ENCODE measurements around the gene ZC3H4.
"Not testable (repeated sequence)": the region's sequence is repeated elsewhere in the genome, so short reads cannot be mapped to it uniquely, and the experiment has no call there.

ZC3H4 gene

DNA sequence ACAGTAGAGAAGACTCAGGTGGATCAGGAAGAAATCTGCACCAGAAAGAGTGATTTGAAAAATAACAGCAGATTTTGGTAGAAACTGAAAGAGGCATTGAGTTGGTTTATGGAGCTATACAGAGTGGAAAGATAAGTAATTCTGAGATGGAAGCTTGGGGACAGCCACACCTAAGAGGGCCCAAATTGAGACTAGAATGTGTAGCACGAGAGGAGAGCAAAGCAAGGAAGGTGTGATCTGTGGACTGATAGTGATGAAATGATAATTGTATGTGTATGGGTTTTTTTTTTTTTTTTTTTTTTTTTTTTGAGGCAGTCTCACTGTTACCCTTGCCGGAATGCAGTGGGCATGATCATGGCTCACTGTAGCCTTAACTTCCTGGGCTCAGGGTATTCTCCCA lies 33.3 kb upstream of the ZC3H4 start:
- POLR2A ChIA-PET (ENCODE audit: low non-redundant PET): no interaction called here
- CTCF ChIA-PET: interaction anchor here (0.6 kb wide), 1 partner anchor 57 kb away, joined by 4 read pairs; no protein-coding TSS in a partner anchor
- TF ChIP-seq, protein P1, sequence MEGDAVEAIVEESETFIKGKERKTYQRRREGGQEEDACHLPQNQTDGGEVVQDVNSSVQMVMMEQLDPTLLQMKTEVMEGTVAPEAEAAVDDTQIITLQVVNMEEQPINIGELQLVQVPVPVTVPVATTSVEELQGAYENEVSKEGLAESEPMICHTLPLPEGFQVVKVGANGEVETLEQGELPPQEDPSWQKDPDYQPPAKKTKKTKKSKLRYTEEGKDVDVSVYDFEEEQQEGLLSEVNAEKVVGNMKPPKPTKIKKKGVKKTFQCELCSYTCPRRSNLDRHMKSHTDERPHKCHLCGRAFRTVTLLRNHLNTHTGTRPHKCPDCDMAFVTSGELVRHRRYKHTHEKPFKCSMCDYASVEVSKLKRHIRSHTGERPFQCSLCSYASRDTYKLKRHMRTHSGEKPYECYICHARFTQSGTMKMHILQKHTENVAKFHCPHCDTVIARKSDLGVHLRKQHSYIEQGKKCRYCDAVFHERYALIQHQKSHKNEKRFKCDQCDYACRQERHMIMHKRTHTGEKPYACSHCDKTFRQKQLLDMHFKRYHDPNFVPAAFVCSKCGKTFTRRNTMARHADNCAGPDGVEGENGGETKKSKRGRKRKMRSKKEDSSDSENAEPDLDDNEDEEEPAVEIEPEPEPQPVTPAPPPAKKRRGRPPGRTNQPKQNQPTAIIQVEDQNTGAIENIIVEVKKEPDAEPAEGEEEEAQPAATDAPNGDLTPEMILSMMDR (conservative IDR thresholded peaks at IDR 0.05; ENCODE audit: low read depth): no peak

GRCh38 chr19:47145639-47146486 lies 32.3 kb upstream of the ZC3H4 start:
- DNase-seq (ENCODE audit: low spot score): no peak
- TF ChIP-seq, protein P1 (conservative IDR thresholded peaks at IDR 0.05; ENCODE audit: low read depth): no peak
- ChIA-PET CTCF (interaction anchor here (0.5 kb wide), 1 partner anchor 442 kb away, joined by 3 read pairs; no protein-coding TSS in a partner anchor), POLR2A (ENCODE audit: low non-redundant PET) (interaction anchor here (0.7 kb wide), 1 partner anchor 98 kb away, joined by 10 read pairs; no protein-coding TSS in a partner anchor)
- H3K27ac ChIP-seq: no peak overlapping the region

More for the DNA sequence above, 33.3 kb upstream of the ZC3H4 start:
- no peak for DNase-seq (ENCODE audit: low spot score)
- H3K27ac ChIP-seq: no peak overlapping the region

DNA sequence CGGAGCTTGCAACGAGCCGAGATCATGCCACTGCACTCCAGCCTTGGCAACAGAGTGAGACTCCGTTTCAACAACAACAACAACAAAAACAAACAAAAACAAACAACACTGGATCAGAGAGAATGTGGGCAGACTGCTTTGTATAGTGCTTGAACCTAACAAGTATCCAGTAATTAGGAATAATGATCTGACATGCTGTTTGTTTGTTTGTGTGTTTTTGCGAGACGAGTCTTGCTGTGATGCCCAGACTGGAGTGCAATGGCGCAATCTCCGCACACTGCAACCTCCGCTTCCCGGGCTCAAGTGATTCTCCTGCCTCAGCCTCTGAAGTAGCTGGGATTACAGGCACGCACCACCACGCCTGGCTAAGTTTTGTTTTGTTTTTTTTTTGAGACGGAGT lies 31.1 kb upstream of the ZC3H4 start:
- H3K27ac ChIP-seq: no peak overlapping the region
- POLR2A ChIA-PET (ENCODE audit: low non-redundant PET): no interaction called here
- CTCF ChIA-PET: no interaction called here
- TF ChIP-seq, protein P1 (conservative IDR thresholded peaks at IDR 0.05; ENCODE audit: low read depth): no peak
- DNase-seq (ENCODE audit: low spot score): no peak

GRCh38 chr19:47143322-47144073 lies 29.9 kb upstream of the ZC3H4 start:
- no peak overlapping the region for H3K27ac ChIP-seq
- ChIA-PET POLR2A (ENCODE audit: low non-redundant PET) (no interaction called here), CTCF (interaction anchor here (1.0 kb wide), 1 partner anchor 104 kb away, joined by 3 read pairs; no protein-coding TSS in a partner anchor)
- no peak for DNase-seq (ENCODE audit: low spot score)
- TF ChIP-seq, protein P1 (conservative IDR thresholded peaks at IDR 0.05; ENCODE audit: low read depth): no peak

GRCh38 chr19:47142779-47143178 lies 29.2 kb upstream of the ZC3H4 start:
- no peak for DNase-seq (ENCODE audit: low spot score)
- ChIA-PET POLR2A (ENCODE audit: low non-redundant PET) (no interaction called here), CTCF (interaction anchor here (1.0 kb wide), 1 partner anchor 104 kb away, joined by 3 read pairs; no protein-coding TSS in a partner anchor)
- TF ChIP-seq, protein P1 (conservative IDR thresholded peaks at IDR 0.05; ENCODE audit: low read depth): no peak
- no peak overlapping the region for H3K27ac ChIP-seq

- TF ChIP-seq, protein P1 (conservative IDR thresholded peaks at IDR 0.05; ENCODE audit: low read depth): no peak
- H3K27ac ChIP-seq: peak overlapping the region; percentile 39; the same call in 1 of the 2 replicates
- ChIA-PET POLR2A (ENCODE audit: low non-redundant PET) (no interaction called here), CTCF (interaction anchor here (0.7 kb wide), 1 partner anchor 139 kb away, joined by 3 read pairs; no protein-coding TSS in a partner anchor)
- no peak for DNase-seq (ENCODE audit: low spot score)
Measured at GRCh38 chr19:47141695-47142094, 28.1 kb upstream of the ZC3H4 start.

DNA sequence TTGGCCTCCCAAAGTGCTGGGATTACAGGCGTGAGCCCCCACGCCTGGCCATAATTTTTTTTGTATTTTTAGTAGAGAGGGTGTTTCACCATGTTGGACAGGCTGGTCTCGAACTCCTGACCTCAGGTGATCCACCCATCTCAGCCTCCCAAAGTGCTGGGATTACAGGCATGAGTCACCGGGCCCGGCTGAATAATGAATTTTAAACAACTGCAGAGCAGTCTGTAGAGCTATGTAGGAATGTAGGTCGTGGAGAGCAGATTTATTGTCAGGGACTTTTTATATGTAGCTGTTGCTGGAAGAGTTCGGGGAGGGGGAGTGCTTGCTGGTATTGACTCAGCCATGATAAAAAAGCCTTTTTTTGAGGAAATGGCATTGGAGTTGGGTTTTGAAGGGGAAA lies 27.7 kb upstream of the ZC3H4 start:
- POLR2A ChIA-PET (ENCODE audit: low non-redundant PET): not testable (repeated sequence)

More for the DNA sequence above, 27.7 kb upstream of the ZC3H4 start:
- CTCF ChIA-PET: interaction anchor here (0.7 kb wide), 1 partner anchor 139 kb away, joined by 3 read pairs; no protein-coding TSS in a partner anchor
- H3K27ac ChIP-seq: peak overlapping the region; percentile 60
- DNase-seq (ENCODE audit: low spot score): not testable (repeated sequence)
